Panc1 (cell line): ENCODE data around the gene OSBP2.

Experiments used
- CTCF ChIP-seq: fragments of 450-650 bp; IDR thresholded peaks from 2 replicates; pipeline ENCODE4 v1.5.1; 2017; ENCODE audit warnings: mild to moderate bottlenecking
- POLR2AphosphoS5 ChIP-seq: IDR thresholded peaks from 2 replicates; pipeline ENCODE4 v1.6.1; 2012; ENCODE audit warnings: mild to moderate bottlenecking, low read depth, low read length, moderate library complexity
- SIN3A ChIP-seq: IDR thresholded peaks from 2 replicates; pipeline ENCODE4 v1.6.1; 2012; ENCODE audit warnings: low read depth, mild to moderate bottlenecking, low read length, moderate library complexity, borderline replicate concordance; ENCODE audit not compliant: insufficient read depth
- TCF7L2 ChIP-seq: IDR thresholded peaks from 2 replicates; pipeline ENCODE4 v1.6.1; 2011; ENCODE audit warnings: mild to moderate bottlenecking, low read depth, low read length, inconsistent platforms
- TF ChIP-seq, protein P1 (sequence below), 2 experiments: IDR thresholded peaks; 2 replicates each; pipeline ENCODE4 v1.6.1; 2011 to 2012; ENCODE audit warnings: low read depth in 2 of 2, control low read depth in 1 of 2, low read length in 1 of 2, mild to moderate bottlenecking in 1 of 2, moderate library complexity in 1 of 2; ENCODE audit not compliant: insufficient read depth in 1 of 2

GRCh38 chr22:30859714-30860095 is 165.0 kb downstream of the OSBP2 start:
- TF ChIP-seq, protein P1, sequence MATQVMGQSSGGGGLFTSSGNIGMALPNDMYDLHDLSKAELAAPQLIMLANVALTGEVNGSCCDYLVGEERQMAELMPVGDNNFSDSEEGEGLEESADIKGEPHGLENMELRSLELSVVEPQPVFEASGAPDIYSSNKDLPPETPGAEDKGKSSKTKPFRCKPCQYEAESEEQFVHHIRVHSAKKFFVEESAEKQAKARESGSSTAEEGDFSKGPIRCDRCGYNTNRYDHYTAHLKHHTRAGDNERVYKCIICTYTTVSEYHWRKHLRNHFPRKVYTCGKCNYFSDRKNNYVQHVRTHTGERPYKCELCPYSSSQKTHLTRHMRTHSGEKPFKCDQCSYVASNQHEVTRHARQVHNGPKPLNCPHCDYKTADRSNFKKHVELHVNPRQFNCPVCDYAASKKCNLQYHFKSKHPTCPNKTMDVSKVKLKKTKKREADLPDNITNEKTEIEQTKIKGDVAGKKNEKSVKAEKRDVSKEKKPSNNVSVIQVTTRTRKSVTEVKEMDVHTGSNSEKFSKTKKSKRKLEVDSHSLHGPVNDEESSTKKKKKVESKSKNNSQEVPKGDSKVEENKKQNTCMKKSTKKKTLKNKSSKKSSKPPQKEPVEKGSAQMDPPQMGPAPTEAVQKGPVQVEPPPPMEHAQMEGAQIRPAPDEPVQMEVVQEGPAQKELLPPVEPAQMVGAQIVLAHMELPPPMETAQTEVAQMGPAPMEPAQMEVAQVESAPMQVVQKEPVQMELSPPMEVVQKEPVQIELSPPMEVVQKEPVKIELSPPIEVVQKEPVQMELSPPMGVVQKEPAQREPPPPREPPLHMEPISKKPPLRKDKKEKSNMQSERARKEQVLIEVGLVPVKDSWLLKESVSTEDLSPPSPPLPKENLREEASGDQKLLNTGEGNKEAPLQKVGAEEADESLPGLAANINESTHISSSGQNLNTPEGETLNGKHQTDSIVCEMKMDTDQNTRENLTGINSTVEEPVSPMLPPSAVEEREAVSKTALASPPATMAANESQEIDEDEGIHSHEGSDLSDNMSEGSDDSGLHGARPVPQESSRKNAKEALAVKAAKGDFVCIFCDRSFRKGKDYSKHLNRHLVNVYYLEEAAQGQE (IDR thresholded peaks at IDR 0.05; ENCODE audit: insufficient read depth in 1 of 2, low read depth in 2 of 2, low read length in 1 of 2), result no peak
- TF ChIP-seq CTCF, result no peak
- no peak for TF ChIP-seq POLR2AphosphoS5
- no peak for TF ChIP-seq TCF7L2
- TF ChIP-seq SIN3A, result no peak
